ENCODE data around the gene HOXA13.

Gene HOXA13

GRCh38 chr7:27175626-27176523, 24.0 kb downstream of the HOXA13 start:
- DNase-seq (ENCODE audit: extremely low read depth, low read depth): no peak
- no peak for TF ChIP-seq CTCF (IDR thresholded peaks at IDR 0.05; ENCODE audit: low read depth, low read length)

GRCh38 chr7:27174874-27175625, 24.8 kb downstream of the HOXA13 start:
- no peak for DNase-seq (ENCODE audit: extremely low read depth, low read depth)

DNA sequence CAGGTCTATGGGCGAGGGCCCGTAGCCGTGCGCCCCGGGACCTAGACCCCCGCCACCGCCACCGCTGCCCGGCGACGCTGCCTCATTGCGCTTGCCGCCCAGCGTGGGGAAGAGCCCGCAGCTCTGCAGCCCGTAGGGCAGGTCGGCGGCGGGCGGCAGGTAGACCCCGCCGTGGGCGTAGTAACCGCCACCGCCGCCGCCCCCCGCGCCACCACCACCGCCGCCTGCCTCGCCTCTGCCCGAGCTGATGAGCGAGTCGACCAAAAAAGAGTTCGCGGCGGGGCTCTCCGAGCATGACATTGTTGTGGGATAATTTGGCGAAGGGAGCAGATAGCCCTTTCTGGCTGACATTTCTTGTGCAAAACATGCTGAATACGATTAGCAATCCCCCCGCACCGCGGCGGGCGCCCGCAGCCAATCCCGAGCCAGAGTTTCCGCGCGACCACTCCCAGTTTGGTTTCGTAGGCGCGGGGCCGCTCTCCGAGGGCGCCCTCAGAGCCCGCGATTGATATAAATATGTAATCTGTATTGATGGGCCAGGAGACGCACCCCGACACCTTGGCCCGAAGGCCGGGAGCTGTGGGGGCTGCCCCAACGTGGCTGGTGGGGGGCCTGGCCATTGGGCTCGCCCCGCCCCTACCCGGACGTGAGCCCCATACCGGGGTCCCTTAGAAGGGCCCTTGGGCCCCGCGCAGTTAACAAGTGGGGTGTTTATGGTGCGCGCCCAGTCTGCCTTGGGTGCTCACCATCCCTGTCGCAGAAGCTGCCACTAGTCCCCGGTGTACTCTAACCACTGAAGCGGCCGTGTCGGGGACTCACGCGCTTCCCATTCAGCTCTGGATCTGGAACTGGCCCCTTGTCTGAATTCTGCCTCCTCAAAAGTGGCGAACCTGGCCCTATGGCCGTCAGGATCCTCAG, 25.7 kb downstream of the HOXA13 start, which contains the start of gene HOXA10:
Gene HOXA10, minus strand, starts transcription at position 365 of the 918 bp plus-strand sequence. Its CDS starts 14 bp downstream, at position 351.
- TF ChIP-seq CTCF (IDR thresholded peaks at IDR 0.05; ENCODE audit: low read depth, low read length): no peak
- DNase-seq (ENCODE audit: extremely low read depth, low read depth): no peak

More at GRCh38 chr7:27174874-27175625, 24.8 kb downstream of the HOXA13 start:
- no peak for TF ChIP-seq CTCF (IDR thresholded peaks at IDR 0.05; ENCODE audit: low read depth, low read length)

- no peak for TF ChIP-seq CTCF (IDR thresholded peaks at IDR 0.05; ENCODE audit: low read depth, low read length)
- DNase-seq (ENCODE audit: extremely low read depth, low read depth): no peak
Measured at GRCh38 chr7:27173511-27173955, 26.4 kb downstream of the HOXA13 start.

DNA sequence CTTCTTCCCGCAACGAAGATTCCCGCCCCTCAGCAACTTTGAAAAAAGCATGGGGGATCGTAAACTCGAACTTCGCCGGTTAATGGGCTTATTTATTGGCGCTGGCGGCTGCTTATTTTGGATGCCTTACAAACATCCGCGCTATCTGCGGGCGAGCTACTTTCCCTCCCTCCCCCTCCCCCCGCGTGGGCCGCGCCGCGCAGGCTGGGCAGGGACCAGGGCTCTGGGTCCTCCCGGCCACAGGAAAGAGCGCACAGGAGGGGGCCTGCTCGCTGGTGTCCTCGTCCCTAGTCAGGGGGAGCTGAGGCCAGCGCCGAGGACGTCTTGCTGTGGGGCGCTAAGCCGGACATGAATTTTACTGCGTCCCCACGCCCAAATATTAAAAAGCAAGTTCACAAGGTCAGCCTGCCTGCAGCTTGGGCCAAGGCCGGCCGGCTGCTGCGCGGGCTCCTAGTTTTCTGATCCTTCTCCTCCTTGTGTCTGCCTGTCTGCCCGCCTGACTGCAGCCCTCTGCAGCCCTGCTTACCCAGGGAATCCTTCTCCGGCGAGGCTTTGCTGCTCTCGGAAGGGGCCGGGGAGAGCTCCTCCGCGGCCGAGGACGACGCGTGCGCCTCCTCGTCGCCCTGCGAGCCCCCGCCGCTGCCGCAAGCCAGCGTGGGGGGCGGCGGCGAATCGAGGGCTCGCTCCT, 26.9 kb downstream of the HOXA13 start:
- DNase-seq (ENCODE audit: extremely low read depth, low read depth): no peak

More for the DNA sequence above, 26.9 kb downstream of the HOXA13 start:
- TF ChIP-seq CTCF (IDR thresholded peaks at IDR 0.05; ENCODE audit: low read depth, low read length): no peak
